GM08714 (cell line): Measurements from ENCODE around the gene PRR15.

Experiments used
- H3K4me3 ChIP-seq: fragments of 200-500 bp; sonication (Bioruptor generic); 2 replicates; pipeline ENCODE4 v1.5.1; 2014; ENCODE audit warnings: mild to moderate bottlenecking, low read length, inconsistent platforms
- ZNF274 ChIP-seq: IDR thresholded peaks from 2 replicates; pipeline ENCODE4 v1.6.1; 2012; ENCODE audit warnings: mild to moderate bottlenecking, low read depth, low read length

PRR15 gene

DNA sequence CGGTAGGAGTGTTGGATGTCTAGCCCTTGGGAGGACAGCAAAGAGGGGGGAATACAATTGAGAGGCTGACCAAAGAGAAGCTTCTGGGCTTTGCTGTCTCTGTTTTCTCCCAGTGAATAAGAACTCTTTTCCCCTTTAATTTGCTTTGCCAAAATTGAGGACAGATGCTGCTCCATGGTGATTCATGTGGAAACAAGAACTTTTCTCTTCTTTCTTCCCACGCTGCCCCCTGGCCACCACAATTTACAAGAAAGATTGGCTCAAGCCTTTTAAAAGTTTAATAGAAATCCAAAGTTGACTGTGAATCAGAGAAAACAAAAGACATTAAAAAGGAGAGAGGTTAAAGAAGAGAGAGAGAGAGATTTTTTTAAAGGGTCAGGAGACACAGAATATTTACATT lies 49.0 kb downstream of the PRR15 start:
- TF ChIP-seq ZNF274: no peak
- no peak overlapping the region for H3K4me3 ChIP-seq

DNA sequence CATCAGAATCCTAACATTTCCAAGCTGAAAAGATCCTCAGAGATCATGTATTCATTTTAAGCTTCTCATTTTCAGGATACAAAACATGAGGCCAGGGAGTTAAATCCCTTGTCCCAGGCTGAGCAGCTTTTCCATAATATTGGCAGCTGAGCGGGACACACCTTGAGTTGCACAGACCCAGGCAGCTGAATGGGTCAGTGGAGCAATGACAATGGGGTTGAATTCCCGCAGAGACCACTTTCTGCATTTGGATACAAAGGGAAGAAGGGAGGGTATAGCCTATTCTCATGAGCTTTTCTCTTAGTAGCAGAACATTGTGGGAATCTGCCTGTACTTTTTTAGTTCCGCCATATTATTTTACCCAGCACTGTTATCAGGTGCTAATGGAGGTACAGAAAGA lies 49.5 kb downstream of the PRR15 start:
- H3K4me3 ChIP-seq: no peak overlapping the region
- TF ChIP-seq ZNF274: no peak

DNA sequence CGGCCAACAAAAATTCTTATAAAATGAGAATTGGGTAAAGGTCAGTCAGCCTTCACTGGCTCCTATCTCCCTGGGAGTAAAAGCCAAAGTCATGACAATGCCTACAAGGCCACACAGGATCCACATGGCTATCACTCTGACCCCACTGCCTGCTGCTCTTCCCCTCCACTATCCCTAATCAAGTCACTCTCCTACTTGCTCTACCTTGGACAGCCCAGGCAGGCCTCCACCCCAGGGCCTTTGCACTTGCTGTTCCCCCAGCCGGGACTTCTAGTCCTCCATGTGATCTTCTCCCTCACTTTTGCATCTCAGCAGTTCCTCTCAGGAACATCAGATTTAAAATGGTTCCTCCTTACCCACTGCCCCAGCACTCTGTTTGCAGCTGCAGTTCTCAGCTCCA lies 50.6 kb downstream of the PRR15 start:
- H3K4me3 ChIP-seq: no peak overlapping the region
- TF ChIP-seq ZNF274: no peak
